K562 (cell line): ENCODE measurements around the gene MMP20. TPM values are rescaled to one million over a fixed set of nuclear protein-coding genes. Genes with fewer than 3 reads are reported as not detected.

Source experiments
- ATAC-seq: fragments of 200-7000 bp; cut with Tn5 transposase; 3 replicates; pipeline ENCODE4 v1.9.1; 2020; ENCODE audit warnings: moderate library complexity
- BruUV-seq: library from RNA; stranded (reverse); fragments of 400-500 nt; replicated peaks from 2 replicates; lab custom pipeline; 2021; lab: Mats Ljungman, UMichigan
- CTCF ChIA-PET: fragments of 300-600 bp; formaldehyde crosslinking; extraction: SDS; loops from one replicate; lab custom pipeline; 2021; ENCODE audit warnings: low intra/inter-chr PET ratio; lab: Yijun Ruan, JAX
- POLR2A ChIA-PET: fragments of 300-600, 350-650 bp; sonication (Branson Sonifier 250); formaldehyde crosslinking; extraction: SDS; loops from one replicate; lab custom pipeline; 2021; ENCODE audit warnings: antibody characterized with exemption, inconsistent platforms; lab: Yijun Ruan, JAX
- DNase-seq, 4 experiments: peaks; one replicate each; pipeline versions ENCODE4 v3.0.0 to v3.0.0-alpha.2; 2011 to 2018; ENCODE audit warnings: low spot score in 3 of 4, mixed read lengths in 3 of 4; ENCODE audit errors: extremely low read depth in 1 of 4
- FAIRE-seq: peaks from 2 replicates; lab custom pipeline; 2011; peaks lifted over from hg19 to GRCh38; lab: Jason Lieb, UNC
- H2AFZ ChIP-seq: 2 replicates; pipeline ENCODE4 v1.6.0; 2011; ENCODE audit warnings: low read depth, low read length, control low read depth, inconsistent platforms
- H3K27ac ChIP-seq: fragments of 200-600 bp; 3 replicates; pipeline ENCODE4 v1.8.0; 2011; ENCODE audit warnings: low read depth, mild to moderate bottlenecking, control low read depth, inconsistent platforms, low read length, moderate library complexity, mixed read lengths; ENCODE audit errors: extremely low read depth
- H3K27me3 ChIP-seq, 2 experiments: fragments of 300-600 bp in 1 of 2; 2 replicates in 1 of 2; 3 replicates in 1 of 2; pipeline versions ENCODE4 v1.6.0 to v1.8.0; 2011; ENCODE audit warnings: inconsistent platforms in 2 of 2, low read length in 2 of 2, mild to moderate bottlenecking in 1 of 2, mixed read lengths in 1 of 2, moderate library complexity in 1 of 2; ENCODE audit not compliant: control insufficient read depth in 2 of 2, insufficient read depth in 2 of 2
- H3K36me3 ChIP-seq: fragments of 300-600 bp; 3 replicates; pipeline ENCODE4 v1.8.0; 2011; ENCODE audit warnings: mild to moderate bottlenecking, low read length, inconsistent platforms; ENCODE audit not compliant: control insufficient read depth, insufficient read depth
- H3K4me1 ChIP-seq, 2 experiments: fragments of 200-600 bp in 1 of 2; replicated peaks in 1 of 2; 2 replicates in 1 of 2; 3 replicates in 1 of 2; pipeline versions ENCODE4 v1.5.1 to v1.8.0; 2011; ENCODE audit warnings: inconsistent platforms in 2 of 2, low read length in 2 of 2, mild to moderate bottlenecking in 1 of 2, mixed read lengths in 1 of 2, moderate library complexity in 1 of 2; ENCODE audit not compliant: control insufficient read depth in 2 of 2, insufficient read depth in 2 of 2
- H3K4me2 ChIP-seq: 2 replicates; pipeline ENCODE4 v1.6.1; 2011; ENCODE audit warnings: low read length, control low read depth, inconsistent platforms, mixed read lengths; ENCODE audit not compliant: insufficient read depth
- H3K4me3 ChIP-seq: fragments of 200-600 bp; sonication (generic), shearing (Covaris generic); 2 replicates; pipeline ENCODE4 v1.5.1; 2016; ENCODE audit warnings: control low read depth, inconsistent platforms
- H3K79me2 ChIP-seq: fragments of 200-600 bp; 3 replicates; pipeline ENCODE4 v1.8.0; 2011; ENCODE audit warnings: low read length, inconsistent platforms; ENCODE audit not compliant: control insufficient read depth, insufficient read depth
- H3K9ac ChIP-seq, 2 experiments: 2 replicates each; pipeline versions ENCODE4 v1.6.0 to v1.6.1; 2011; ENCODE audit warnings: low read depth in 2 of 2, low read length in 2 of 2, control low read depth in 1 of 2, inconsistent platforms in 1 of 2, mild to moderate bottlenecking in 1 of 2, mixed read lengths in 1 of 2; ENCODE audit not compliant: insufficient read depth in 1 of 2
- H3K9me1 ChIP-seq: one replicate; pipeline ENCODE4 v1.6.0; 2011; ENCODE audit warnings: inconsistent platforms, mild to moderate bottlenecking, low read length, moderate library complexity; ENCODE audit not compliant: control insufficient read depth, insufficient read depth
- H3K9me3 ChIP-seq: replicated peaks from 2 replicates; pipeline ENCODE4 v1.5.1; 2011; ENCODE audit warnings: low read depth, low read length, inconsistent platforms; ENCODE audit not compliant: control insufficient read depth, insufficient read depth
- H4K20me1 ChIP-seq: replicated peaks from 2 replicates; pipeline ENCODE4 v1.6.1; 2011; ENCODE audit warnings: low read length, inconsistent platforms, mixed read lengths; ENCODE audit not compliant: control insufficient read depth, insufficient read depth
- BRD9 ChIP-seq: fragments of 450-650 bp; IDR thresholded peaks from 2 replicates; pipeline ENCODE4 v1.6.1; 2018; ENCODE audit warnings: low read depth; ENCODE audit not compliant: partially characterized antibody
- GATAD2A ChIP-seq: fragments of 450-650 bp; IDR thresholded peaks from 2 replicates; pipeline ENCODE4 v1.6.1; 2017
- KLF1 ChIP-seq: fragments of 450-650 bp; IDR thresholded peaks from 2 replicates; pipeline ENCODE4 v1.6.1; 2016; ENCODE audit warnings: missing genetic modification characterization, missing compliant biosample characterization
- NCOA1 ChIP-seq: fragments of 450-650 bp; IDR thresholded peaks from 2 replicates; pipeline ENCODE4 v1.6.1; 2016; ENCODE audit warnings: low read depth
- NFRKB ChIP-seq: fragments of 450-650 bp; IDR thresholded peaks from 2 replicates; pipeline ENCODE4 v1.6.1; 2016; ENCODE audit warnings: low read depth
- PATZ1 ChIP-seq: fragments of 250-450 bp; sonication (Bioruptor Pico); IDR thresholded peaks from 2 replicates; pipeline ENCODE4 v1.5.0; 2020; ENCODE audit warnings: mild to moderate bottlenecking, borderline replicate concordance
- ZBTB5 ChIP-seq: fragments of 450-650 bp; IDR thresholded peaks from 2 replicates; pipeline ENCODE4 v1.6.1; 2017; ENCODE audit warnings: antibody characterized with exemption
- WGBS: fragments of 100-300 bp; shearing (Covaris generic); methylation state at CpG from one replicate; pipeline ENCODE4 v1.1.6; 2016; ENCODE audit warnings: low coverage, mixed read lengths; ENCODE audit not compliant: insufficient coverage; ENCODE audit errors: missing lambda C conversion rate; 5-methylcytosine and 5-hydroxymethylcytosine counted together
- in situ Hi-C: fragments of 300-500 bp; cut with MboI; formaldehyde crosslinking; loops from 4 replicates; pipeline ENCODE4 v1.15.0; 2018; ENCODE audit warnings: inconsistent platforms, mixed read lengths
- intact Hi-C: fragments of 100-400 bp; cut with micrococcal nuclease; formaldehyde crosslinking; loops from 2 replicates; pipeline ENCODE4 v1.14.2; 2022
- polyA plus RNA-seq, 8 experiments: library from polyadenylated mRNA; depleted of rRNA in 4 of 8; stranded (reverse) in 5 of 8; unstranded in 3 of 8; fragments of >200 nt; fragmentation: Nextera tagmentation in 2 of 8; fragmentation: Illumina TruSeq in 1 of 8; extraction: Ambion mirVana in 2 of 8; extraction: Trizol in 1 of 8; gene quantifications; 2 replicates each; pipeline versions ENCODE4 v1.2.1 to v1.2.3, GENCODE V29; 2011 to 2014; ENCODE audit warnings: inconsistent platforms in 1 of 8, missing spikeins in 1 of 8
- total RNA-seq, 7 experiments: library from RNA; depleted of rRNA in 6 of 7; stranded (reverse); fragments of >200 nt in 6 of 7; fragmentation: Illumina TruSeq in 2 of 7; extraction: Trizol in 2 of 7; gene quantifications; 2 replicates each; pipeline versions ENCODE4 v1.2.1 to v1.2.3, GENCODE V29; 2011 to 2021; ENCODE audit warnings: low replicate concordance in 1 of 7

Gene MMP20
- total and polyA plus RNA-seq, 9 of the 15 experiments (the other 6 are each of a cell fraction or from before 2014, with no cell fraction given): not detected

- 0% methylated on average over 3 of the region's 3 CpGs for whole genome bisulfite sequencing
- ATAC-seq (no peak), FAIRE-seq (no peak), DNase-seq (no peak)
- Histone ChIP-seq H3K4me1 (no peaks in the 10 kb centered on the region), H3K4me3 (no peak overlapping the region), H3K9me1 (no peaks in the 10 kb centered on the region), H3K9ac (no peak overlapping the region), H2AFZ (no peak overlapping the region), H3K9me3 (no peaks in the 10 kb centered on the region), H4K20me1 (no peaks in the 10 kb centered on the region), H3K27me3 (no peaks in the 10 kb centered on the region), H3K36me3 (no peaks in the 10 kb centered on the region), H3K27ac (no peak overlapping the region), H3K4me2 (no peak overlapping the region), H3K79me2 (no peaks in the 10 kb centered on the region)
- in situ Hi-C loops (no loop called here), intact Hi-C loops (no loop called here)
- POLR2A ChIA-PET: no interaction called here
- BruUV-seq: no TSS peak
- no peak for TF ChIP-seq NCOA1
- no peak for TF ChIP-seq PATZ1 (CRISPR knock-in tag)
- no peak for TF ChIP-seq GATAD2A
- TF ChIP-seq KLF1 (tag): no peak
- no peak for TF ChIP-seq BRD9
- no peak for TF ChIP-seq ZBTB5
- no peak for TF ChIP-seq NFRKB
- CTCF ChIA-PET: no interaction called here
These were observed 70.0 kb downstream of the MMP20 start for GRCh38 chr11:102555091-102555490.
